ENCODE measurements around the gene HHIPL1. TPM values are rescaled to one million over a fixed set of nuclear protein-coding genes. Genes with fewer than 3 reads are reported as not detected.

HHIPL1 gene
- total and polyA plus RNA-seq, 2 donors (not counting 3 experiments of a cell fraction or from before 2014, with no cell fraction given) = 1.3 to 2.1 TPM

DNA sequence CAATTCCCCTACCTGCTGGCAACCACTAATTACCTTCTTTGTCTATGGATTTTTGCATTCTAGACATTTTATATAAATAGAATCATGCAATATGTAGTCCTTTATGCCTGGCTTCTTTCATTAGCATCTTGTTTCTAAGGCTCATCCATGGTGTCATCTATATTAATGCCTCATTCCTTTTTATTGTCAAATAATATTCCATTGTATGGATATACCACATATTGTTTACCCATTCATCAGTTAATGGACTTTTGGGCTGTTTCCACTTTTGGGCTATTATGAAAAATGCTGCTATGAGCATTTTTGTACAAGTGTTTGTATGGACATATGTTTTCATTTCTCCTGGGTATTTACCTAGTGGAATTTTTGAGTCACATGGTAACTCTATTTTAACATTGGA, 57.2 kb downstream of the HHIPL1 start:
- dilution Hi-C loops (cut with MboI; ENCODE audit: extremely low pct_ligation_motif_present, low sequenced_read_pairs) = no loop called here
- no TSS peak for BruUV-seq (replicated peaks)
- FAIRE-seq = no peak
- intact Hi-C loops (cut with micrococcal nuclease) = no loop called here
- Histone ChIP-seq H4K20me1 (replicated peaks; ENCODE audit: control insufficient read depth, extremely low read depth, insufficient read depth, low read length) (no peaks in the 10 kb centered on the region), H2AFZ (ENCODE audit: low read depth, low read length) (no peak overlapping the region), H3K9ac (replicated peaks; ENCODE audit: extremely low read depth, insufficient read depth, low read length) (no peak overlapping the region), H3K4me1 (ENCODE audit: control insufficient read depth, extremely low read depth, insufficient read depth, low read length) (no peaks in the 10 kb centered on the region), H3K9me3 (replicated peaks; ENCODE audit: control insufficient read depth, insufficient read depth, low read length) (no peaks in the 10 kb centered on the region), H3K9me1 (replicated peaks; ENCODE audit: control insufficient read depth, extremely low read depth, insufficient read depth, low read length) (no peaks in the 10 kb centered on the region), H3K27me3 (ENCODE audit: control insufficient read depth in 2 of 2, insufficient read depth in 2 of 2, low read length in 2 of 2) (peaks cover under 1 to 4% of the 10 kb centered on the region in 2 experiments), H3K4me2 (ENCODE audit: insufficient read depth, low read length) (no peak overlapping the region), H3K36me3 (ENCODE audit: control insufficient read depth in 2 of 2, extremely low read depth in 1 of 2, insufficient read depth in 2 of 2, low read length in 2 of 2) (no peaks in the 10 kb centered on the region), H3K27ac (ENCODE audit: insufficient read depth, low read depth, low read length) (no peak overlapping the region), H3K79me2 (ENCODE audit: control insufficient read depth, insufficient read depth, low read length) (no peaks in the 10 kb centered on the region), H3K4me3 (replicated peaks in 1 of 3; ENCODE audit: insufficient read depth in 1 of 3, low read depth in 1 of 3, low read length in 3 of 3) (no peak overlapping the region)
- TF ChIP-seq POLR2A (IDR thresholded peaks at IDR 0.05; ENCODE audit: low read depth, low read length) (no peak), GATA2 (IDR thresholded peaks at IDR 0.05; ENCODE audit: insufficient read depth, insufficient read length, low read depth, low read length) (no peak), JUN (IDR thresholded peaks at IDR 0.05; ENCODE audit: borderline replicate concordance, insufficient read depth, insufficient read length, low read depth) (no peak), POLR2AphosphoS5 (IDR thresholded peaks at IDR 0.05; ENCODE audit: insufficient read depth, low read depth, low read length) (no peak), FOS (IDR thresholded peaks at IDR 0.05; ENCODE audit: borderline replicate concordance, insufficient read depth, low read length) (no peak), CTCF (IDR thresholded peaks at IDR 0.05; ENCODE audit: extremely low read depth in 1 of 2, insufficient read depth in 1 of 2, low read depth in 1 of 2, low read length in 2 of 2) (no peak), EZH2 (IDR thresholded peaks at IDR 0.05; ENCODE audit: borderline replicate concordance, low read depth, low read length, severe bottlenecking) (no peak), MYC (IDR thresholded peaks at IDR 0.05; ENCODE audit: low read depth, low read length) (no peak)
- TF ChIP-seq, protein P1, sequence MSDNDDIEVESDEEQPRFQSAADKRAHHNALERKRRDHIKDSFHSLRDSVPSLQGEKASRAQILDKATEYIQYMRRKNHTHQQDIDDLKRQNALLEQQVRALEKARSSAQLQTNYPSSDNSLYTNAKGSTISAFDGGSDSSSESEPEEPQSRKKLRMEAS (IDR thresholded peaks at IDR 0.05; ENCODE audit: insufficient read depth, insufficient read length) = no peak
- ChIA-PET POLR2A (no interaction called here), CTCF (interaction anchor here (1.3 kb wide), 1 partner anchor 14 kb away, joined by 3 read pairs; no protein-coding TSS in a partner anchor)
- no peak for DNase-seq (ENCODE audit: low read depth, low spot score)

All from endothelial cell of umbilical vein (primary cell).